Naive thymus-derived CD4-positive, alpha-beta T cell (primary cell): ENCODE data around the gene BMP6. TPM values are rescaled to one million over a fixed set of nuclear protein-coding genes. Genes with fewer than 3 reads are reported as not detected.

Experiments used
- ATAC-seq: fragments of 150-1000 bp; cut with Tn5 transposase; 2 replicates; pipeline ENCODE4 v1.10.0; 2021; ENCODE audit warnings: mild to moderate bottlenecking, moderate library complexity
- CTCF ChIA-PET: fragments of 350-600 bp; sonication (Branson Sonifier 250); formaldehyde crosslinking; loops from one replicate; lab custom pipeline; 2021; ENCODE audit warnings: antibody characterized with exemption; lab: Charles Lee
- POLR2A ChIA-PET: fragments of 350-600 bp; sonication (Branson Sonifier 250); formaldehyde crosslinking; loops from one replicate; lab custom pipeline; 2021; ENCODE audit warnings: antibody characterized with exemption, inconsistent platforms; lab: Charles Lee
- DNase-seq, 9 donors: peaks; one replicate each; pipeline versions ENCODE4 v3.0.0 to v3.0.0-alpha.2; 2020 to 2022; ENCODE audit warnings: mixed read lengths in 1 of 9
- H3K27ac ChIP-seq: one replicate; pipeline ENCODE4 v1.7.0; 2013; ENCODE audit warnings: mild to moderate bottlenecking, low read depth, low read length, moderate library complexity
- H3K27me3 ChIP-seq, 2 donors: one replicate each; pipeline ENCODE4 v1.7.0; 2013; ENCODE audit warnings: low read length in 2 of 2, mild to moderate bottlenecking in 2 of 2, moderate library complexity in 2 of 2; ENCODE audit not compliant: control insufficient read depth in 2 of 2, insufficient read depth in 2 of 2
- H3K36me3 ChIP-seq, 3 experiments: 1 replicate in 2 of 3; 2 replicates in 1 of 3; pipeline ENCODE4 v1.7.0; 2013; ENCODE audit warnings: low read length in 3 of 3, mild to moderate bottlenecking in 3 of 3, moderate library complexity in 1 of 3; ENCODE audit not compliant: insufficient read depth in 3 of 3, control insufficient read depth in 2 of 3
- H3K4me1 ChIP-seq, 2 donors: one replicate each; pipeline ENCODE4 v1.7.0; 2013; ENCODE audit warnings: low read length in 2 of 2, mild to moderate bottlenecking in 2 of 2, moderate library complexity in 1 of 2; ENCODE audit not compliant: control insufficient read depth in 2 of 2, insufficient read depth in 2 of 2
- H3K4me3 ChIP-seq: 2 replicates; pipeline ENCODE4 v1.7.0; 2013; ENCODE audit warnings: mild to moderate bottlenecking, low read length
- H3K9me3 ChIP-seq, 3 experiments: 1 replicate in 2 of 3; 2 replicates in 1 of 3; pipeline ENCODE4 v1.7.0; 2013; ENCODE audit warnings: low read length in 3 of 3; ENCODE audit not compliant: control insufficient read depth in 2 of 3
- H3K27ac Mint-ChIP-seq, 9 donors: one replicate each; pipeline ENCODE4 v1.8.0; 2020 to 2022; ENCODE audit warnings: mixed read lengths in 9 of 9, mild to moderate bottlenecking in 8 of 9, moderate library complexity in 5 of 9, inconsistent platforms in 2 of 9
- H3K27me3 Mint-ChIP-seq, 5 donors: one replicate each; pipeline ENCODE4 v1.8.0; 2021 to 2022; ENCODE audit warnings: mixed read lengths in 5 of 5, mild to moderate bottlenecking in 1 of 5
- H3K36me3 Mint-ChIP-seq, 5 donors: one replicate each; pipeline ENCODE4 v1.8.0; 2020 to 2022; ENCODE audit warnings: mixed read lengths in 5 of 5, mild to moderate bottlenecking in 3 of 5, inconsistent platforms in 1 of 5
- H3K4me1 Mint-ChIP-seq, 7 donors: one replicate each; pipeline ENCODE4 v1.8.0; 2020 to 2022; ENCODE audit warnings: mixed read lengths in 7 of 7, mild to moderate bottlenecking in 3 of 7, inconsistent platforms in 1 of 7
- H3K4me3 Mint-ChIP-seq, 10 donors: one replicate each; pipeline ENCODE4 v1.8.0; 2020 to 2022; ENCODE audit warnings: mild to moderate bottlenecking in 10 of 10, mixed read lengths in 10 of 10, moderate library complexity in 6 of 10, inconsistent platforms in 2 of 10
- H3K9me3 Mint-ChIP-seq, 11 donors: one replicate each; pipeline ENCODE4 v1.8.0; 2020 to 2022; ENCODE audit warnings: mixed read lengths in 11 of 11, mild to moderate bottlenecking in 4 of 11, inconsistent platforms in 1 of 11, moderate library complexity in 1 of 11
- intact Hi-C, 2 donors: fragments of 100-400 bp; cut with micrococcal nuclease; formaldehyde crosslinking; loops; one replicate each; pipeline ENCODE4 v1.15.1; 2023
- polyA plus RNA-seq, 2 donors: library from polyadenylated mRNA; unstranded; fragments of 300-500 nt; fragmentation: Illumina TruSeq; gene quantifications; one replicate each; pipeline ENCODE4 v1.2.3, GENCODE V29; 2021
- total RNA-seq, 6 experiments: library from RNA in 5 of 6; stranded (reverse) in 5 of 6; gene quantifications; 1 replicate in 5 of 6; 2 replicates in 1 of 6; pipeline ENCODE4 v1.2.3 and lab custom pipeline; 2021 to 2026

Gene BMP6
- total and polyA plus RNA-seq, 7 experiments from 2014 or later: 0.07 to 0.56 (median 0.37) TPM; not detected in 4

DNA sequence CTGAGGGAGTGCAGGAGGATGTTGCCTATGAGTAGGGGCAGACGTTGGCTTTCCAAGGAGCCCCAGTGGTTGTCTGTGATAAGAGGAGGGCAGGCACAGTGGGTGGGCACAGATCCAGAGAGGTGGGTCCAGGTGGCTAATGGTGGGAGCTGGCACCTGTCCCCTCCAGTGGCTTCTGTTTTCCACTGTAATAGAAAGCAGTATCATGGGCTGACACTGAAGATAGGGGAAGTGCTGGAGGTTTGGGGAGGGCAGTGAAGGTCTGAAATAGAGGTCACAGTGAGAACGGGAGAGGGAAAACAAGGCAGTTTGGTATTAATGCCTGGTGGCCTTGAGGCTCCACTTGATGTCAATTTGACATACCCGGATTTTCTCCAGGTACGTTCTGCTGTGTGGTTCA is 195.1 kb downstream of the BMP6 start:
- peaks cover 6 to 28% (median 12%) of the 10 kb centered on the region in 5 donors for H3K27me3 Mint-ChIP-seq
- H3K36me3 Mint-ChIP-seq: peaks cover 0 to 20% (median 3%) of the 10 kb centered on the region in 5 donors
- ATAC-seq (no peak), DNase-seq (no peak)
- no peak overlapping the region for H3K4me3 Mint-ChIP-seq
- Histone ChIP-seq H3K27ac (no peak overlapping the region), H3K36me3 (no peaks in the 10 kb centered on the region), H3K4me1 (no peaks in the 10 kb centered on the region), H3K9me3 (peaks cover 0 to 11% (median 0%) of the 10 kb centered on the region in 3 experiments), H3K27me3 (no peaks in the 10 kb centered on the region), H3K4me3 (no peak overlapping the region)
- CTCF ChIA-PET: no interaction called here
- POLR2A ChIA-PET: no interaction called here
- no peaks in the 10 kb centered on the region for H3K4me1 Mint-ChIP-seq
- intact Hi-C loops: no loop called here
- peaks cover 2 to 22% (median 19%) of the 10 kb centered on the region in 11 donors for H3K9me3 Mint-ChIP-seq
- no peak overlapping the region for H3K27ac Mint-ChIP-seq

DNA sequence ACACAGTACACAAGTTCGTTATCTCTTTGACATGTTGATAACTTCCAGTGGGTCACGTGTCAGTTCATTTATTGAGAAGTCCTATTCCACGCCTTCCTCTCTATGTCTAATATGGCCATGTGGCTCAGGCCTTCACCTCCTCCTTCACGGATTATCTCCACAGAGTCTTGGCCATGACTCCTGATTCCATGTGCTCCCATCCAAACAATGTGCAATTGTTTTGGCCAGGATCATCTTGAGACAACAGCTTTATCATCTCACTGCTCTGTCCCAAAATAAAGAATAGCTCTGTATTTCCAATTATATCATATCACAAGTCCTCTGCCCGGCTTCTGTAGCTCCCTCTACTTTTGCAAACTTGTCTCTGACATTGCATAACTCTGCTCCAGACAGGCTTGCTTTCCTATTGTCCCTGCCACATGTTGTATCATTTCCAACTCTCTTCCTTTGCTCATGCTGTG is 195.8 kb downstream of the BMP6 start:
- Mint-ChIP-seq H3K27ac (no peak overlapping the region), H3K9me3 (peaks cover 2 to 27% (median 21%) of the 10 kb centered on the region in 11 donors), H3K27me3 (peaks cover 5 to 34% (median 13%) of the 10 kb centered on the region in 5 donors), H3K4me3 (no peak overlapping the region), H3K36me3 (peaks cover 0 to 20% (median 3%) of the 10 kb centered on the region in 5 donors), H3K4me1 (no peaks in the 10 kb centered on the region)
- Histone ChIP-seq H3K27ac (no peak overlapping the region), H3K27me3 (no peaks in the 10 kb centered on the region), H3K36me3 (no peaks in the 10 kb centered on the region), H3K9me3 (peaks cover 0 to 11% (median 0%) of the 10 kb centered on the region in 3 experiments), H3K4me3 (no peak overlapping the region), H3K4me1 (no peaks in the 10 kb centered on the region)
- ChIA-PET CTCF (no interaction called here), POLR2A (no interaction called here)
- ATAC-seq (no peak), DNase-seq (no peak)
- intact Hi-C loops: no loop called here

DNA sequence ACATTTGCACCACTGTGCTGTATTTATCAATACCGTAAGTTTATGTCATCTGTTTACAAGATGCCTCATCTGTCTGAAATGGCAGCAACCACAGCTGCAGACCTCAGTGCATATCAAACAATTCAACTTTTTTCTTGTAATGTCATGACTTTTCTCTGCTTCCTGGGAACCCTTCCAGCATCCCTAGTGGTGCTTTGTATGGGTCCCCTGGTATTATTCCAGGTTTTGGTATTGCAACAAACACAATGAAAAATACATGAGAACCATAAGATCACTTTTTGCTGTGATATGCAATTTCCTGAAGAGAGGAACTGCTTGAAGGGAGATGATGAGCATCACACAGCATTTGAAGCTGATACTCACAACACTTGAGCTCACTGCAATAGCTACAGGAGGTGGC is 196.7 kb downstream of the BMP6 start:
- Histone ChIP-seq H3K4me1 (no peaks in the 10 kb centered on the region), H3K9me3 (peaks cover 0 to 11% (median 0%) of the 10 kb centered on the region in 3 experiments), H3K27me3 (no peaks in the 10 kb centered on the region), H3K27ac (no peak overlapping the region), H3K4me3 (no peak overlapping the region), H3K36me3 (no peaks in the 10 kb centered on the region)
- ATAC-seq (no peak), DNase-seq (no peak)
- Mint-ChIP-seq H3K27ac (no peak overlapping the region), H3K4me3 (no peak overlapping the region), H3K36me3 (peaks cover 0 to 20% (median 3%) of the 10 kb centered on the region in 5 donors), H3K9me3 (peaks cover 2 to 32% (median 21%) of the 10 kb centered on the region in 11 donors), H3K27me3 (peaks cover 5 to 39% (median 15%) of the 10 kb centered on the region in 5 donors), H3K4me1 (no peaks in the 10 kb centered on the region)
- POLR2A ChIA-PET: no interaction called here
- intact Hi-C loops: no loop called here
- CTCF ChIA-PET: no interaction called here

DNA sequence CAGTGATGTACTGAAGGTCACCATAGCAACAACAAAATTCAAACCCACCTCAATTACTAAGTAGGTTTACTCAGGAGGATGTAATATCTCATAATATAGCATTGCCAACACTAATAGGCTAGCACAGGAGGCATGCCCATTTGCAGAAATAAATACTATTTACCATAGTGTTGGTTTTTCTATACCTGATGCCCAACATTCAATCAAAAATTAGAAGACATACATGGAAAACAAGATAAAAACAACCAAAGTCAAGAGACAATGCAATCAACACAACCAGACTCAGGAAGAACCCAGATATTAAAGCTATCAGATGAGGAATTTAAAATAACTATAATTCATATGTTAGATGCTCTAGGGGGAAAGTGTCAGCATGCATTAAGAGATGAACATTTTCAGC is 199.0 kb downstream of the BMP6 start:
- POLR2A ChIA-PET: no interaction called here
- H3K36me3 ChIP-seq: no peaks in the 10 kb centered on the region
- Mint-ChIP-seq H3K4me1 (no peaks in the 10 kb centered on the region), H3K4me3 (no peak overlapping the region), H3K36me3 (peaks cover 0 to 20% (median 3%) of the 10 kb centered on the region in 5 donors), H3K27me3 (peaks cover 15 to 38% (median 20%) of the 10 kb centered on the region in 5 donors), H3K27ac (no peak overlapping the region), H3K9me3 (peaks cover 2 to 32% (median 21%) of the 10 kb centered on the region in 11 donors)
- no peak overlapping the region for H3K27ac ChIP-seq
- no peaks in the 10 kb centered on the region for H3K4me1 ChIP-seq
- peaks cover 0 to 11% (median 0%) of the 10 kb centered on the region in 3 experiments for H3K9me3 ChIP-seq
- no peak for ATAC-seq
- H3K4me3 ChIP-seq: no peak overlapping the region
- DNase-seq: no peak
- no peaks in the 10 kb centered on the region for H3K27me3 ChIP-seq
- CTCF ChIA-PET: no interaction called here
- intact Hi-C loops: no loop called here

Other genes with a start within 250 kb of the BMP6 start
- gene DSP, start 184.4 kb upstream of the BMP6 start, total RNA-seq: under 1 TPM in 1 of 5 experiments, not detected in 4; 0.02 TPM
- gene DSP, start 184.4 kb upstream of the BMP6 start, polyA plus RNA-seq: under 1 TPM in 1 of 2 donors, not detected in 1; 0.02 TPM
- 10 to 100 TPM in 4 of 5 experiments, 1 to 10 TPM in 1; 8.6 to 30.4 (median 15.3) TPM for gene SNRNP48, start 135.9 kb upstream of the BMP6 start, total RNA-seq
- gene SNRNP48, start 135.9 kb upstream of the BMP6 start, polyA plus RNA-seq: 10 to 100 TPM; 10.7 to 11.4 TPM
- gene TXNDC5, start 184.7 kb downstream of the BMP6 start, total RNA-seq: 10 to 100 TPM; 11.5 to 48.6 (median 34.8) TPM
- gene TXNDC5, start 184.7 kb downstream of the BMP6 start, polyA plus RNA-seq: 10 to 100 TPM; 16.7 to 21.4 TPM